Activated CD8-positive, alpha-beta memory T cell treated with anti-CD3 and anti-CD28 coated beads for 48 hours (primary cell): Measurements from ENCODE around the gene CNN2.

Experiments used
- DNase-seq, 3 experiments: peaks; one replicate each; pipeline ENCODE4 v3.0.0-alpha.2; 2020; ENCODE audit warnings: low read depth in 2 of 3, low spot score in 2 of 3

The CNN2 gene

DNA sequence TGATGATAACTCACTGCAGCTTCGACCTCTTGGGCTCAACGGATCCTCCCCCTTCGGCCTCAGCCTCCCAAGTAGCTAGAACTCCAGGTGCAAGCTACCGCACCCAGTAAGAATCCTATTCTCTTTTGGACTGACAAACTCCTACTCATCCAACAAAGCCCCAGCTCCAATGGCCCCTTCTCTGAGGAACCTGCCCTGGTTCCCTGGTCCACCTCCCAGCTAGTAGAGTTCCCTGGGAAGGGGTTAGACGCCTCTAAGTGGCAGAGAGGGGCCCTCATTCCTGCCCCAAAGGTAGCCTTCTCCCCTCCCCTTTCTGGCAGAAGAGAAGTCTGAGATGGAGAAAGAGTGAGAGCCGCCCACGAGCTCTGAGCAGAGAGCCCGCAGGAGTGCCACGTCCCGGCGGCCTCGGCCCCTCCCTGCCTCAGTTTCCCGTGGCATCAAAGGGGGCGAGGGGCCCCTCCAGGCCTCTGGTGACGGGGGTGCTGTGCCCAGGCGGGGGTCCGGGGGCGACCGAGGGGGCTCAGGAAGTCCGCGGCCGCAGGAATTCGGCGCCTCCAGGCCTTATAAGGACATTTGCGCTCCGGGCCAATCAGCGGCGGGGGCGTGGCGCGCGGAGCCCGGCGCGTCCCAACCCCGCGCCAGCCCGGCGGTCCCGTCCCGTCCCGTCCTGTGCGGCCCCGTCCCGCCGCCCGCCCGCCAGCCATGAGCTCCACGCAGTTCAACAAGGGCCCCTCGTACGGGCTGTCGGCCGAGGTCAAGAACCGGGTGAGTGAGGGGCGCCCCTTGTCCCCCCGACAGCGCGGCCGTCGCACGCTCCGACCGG, at the start of gene CNN2:
Gene CNN2, plus strand, starts transcription at position 649 of the 823 bp plus-strand sequence. Its CDS starts 54 bp downstream, at position 703.
- DNase-seq: peak in 1 of 3 experiments; percentile 54

DNA sequence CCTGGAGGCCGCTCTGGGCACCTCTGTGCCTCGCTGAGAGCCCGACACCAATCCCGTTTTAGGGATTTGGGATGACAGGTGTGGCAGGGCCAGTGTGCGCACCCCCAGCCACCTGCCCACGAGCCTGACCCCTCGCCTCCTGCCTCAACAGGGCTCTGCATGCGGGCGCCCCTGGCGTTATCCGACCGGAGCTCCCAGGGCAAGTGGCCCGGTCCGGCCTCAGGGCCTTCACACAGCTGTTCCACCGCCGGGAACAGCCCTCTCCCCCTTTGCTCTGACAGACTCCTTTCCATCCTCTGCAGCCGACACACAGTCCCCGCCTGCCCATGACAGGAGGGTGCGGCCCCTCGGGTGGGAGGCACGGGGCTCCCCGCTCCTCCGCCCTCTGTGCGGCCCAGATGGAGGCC, 49.3 kb upstream of the CNN2 start:
- DNase-seq: no peak

GRCh38 chr19:979318-979741, 47.1 kb upstream of the CNN2 start:
- DNase-seq: no peak

DNA sequence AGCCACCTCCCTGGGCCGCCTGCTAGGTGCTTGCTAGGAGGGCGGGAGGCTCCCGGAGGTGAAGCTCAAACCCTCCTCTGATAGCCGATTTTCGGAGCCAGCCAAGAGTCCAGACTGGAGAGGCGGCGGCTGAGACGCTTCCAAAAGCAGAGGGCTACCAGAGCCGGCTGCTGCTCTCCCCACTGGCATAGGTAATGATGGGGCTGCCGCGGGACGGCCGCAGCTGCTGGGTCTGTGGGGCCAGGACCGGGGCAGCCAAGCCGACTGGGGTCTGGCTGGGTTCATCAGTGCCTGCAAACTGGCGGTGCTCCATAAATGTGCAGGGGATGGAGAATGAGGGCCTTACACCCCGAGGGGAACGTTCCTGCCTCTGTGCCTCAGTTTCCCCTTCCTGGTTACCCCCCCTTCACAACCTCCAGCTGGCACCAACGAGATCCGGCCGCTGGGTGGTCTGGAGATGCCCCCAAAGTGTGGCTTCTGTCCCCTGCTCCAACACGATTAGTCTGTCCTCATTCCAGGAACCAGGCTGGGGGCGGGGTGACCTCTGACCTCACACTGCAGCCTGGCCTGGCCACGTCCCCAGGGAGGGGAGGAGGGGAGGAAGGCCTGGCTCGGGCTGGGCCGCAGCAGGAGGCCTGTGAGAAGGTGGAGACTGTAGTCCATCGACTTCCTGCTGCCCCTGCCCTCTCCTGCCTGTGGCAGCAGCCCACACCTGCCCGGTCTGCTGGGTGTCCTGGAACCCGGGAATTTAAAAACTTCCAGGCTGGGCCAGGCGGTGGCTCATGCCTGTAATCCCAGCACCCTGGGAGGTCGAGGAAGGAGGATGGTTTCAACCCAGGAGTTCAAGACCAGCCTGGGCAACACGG, 46.0 kb upstream of the CNN2 start:
- no peak for DNase-seq

DNA sequence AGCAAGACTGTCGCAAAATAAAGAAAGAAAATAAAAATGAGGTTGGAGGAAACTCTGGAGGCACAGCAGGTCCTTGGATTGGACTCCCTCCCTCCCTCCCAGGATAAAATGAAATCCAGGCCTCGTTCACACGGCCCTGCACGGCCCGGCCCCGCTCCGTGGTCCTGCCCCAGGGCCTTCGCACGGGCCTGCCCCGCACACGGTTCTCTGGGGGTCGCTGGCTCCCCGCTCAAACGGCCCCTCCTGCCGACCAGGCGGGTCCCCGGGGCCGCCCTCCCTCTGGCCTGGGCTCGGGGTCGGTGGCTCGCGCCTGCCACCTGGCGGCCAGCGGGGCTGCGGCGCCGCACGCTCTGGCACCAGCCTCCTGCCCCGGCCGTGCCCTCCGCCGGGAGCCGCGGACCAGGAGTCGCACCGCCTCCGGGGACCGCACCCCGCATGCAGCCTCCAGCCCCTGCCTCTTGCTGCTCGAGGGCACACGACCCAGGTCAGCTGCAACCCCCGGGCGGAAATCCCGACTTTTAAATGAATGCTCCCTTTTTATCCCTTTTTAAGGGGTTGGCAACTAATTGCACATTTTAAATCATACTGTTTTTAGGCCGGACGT, 43.7 kb upstream of the CNN2 start:
- DNase-seq: peak; percentile 60 to 75 (median 73)

- peak; percentile 80 to 82 (median 80) for DNase-seq
These were observed 42.0 kb upstream of the CNN2 start, which contains the start of gene WDR18 for GRCh38 chr19:984165-984967. WDR18 (plus strand) TSS chr19:984345; CDS start chr19:984354, 9 bp downstream.

DNA sequence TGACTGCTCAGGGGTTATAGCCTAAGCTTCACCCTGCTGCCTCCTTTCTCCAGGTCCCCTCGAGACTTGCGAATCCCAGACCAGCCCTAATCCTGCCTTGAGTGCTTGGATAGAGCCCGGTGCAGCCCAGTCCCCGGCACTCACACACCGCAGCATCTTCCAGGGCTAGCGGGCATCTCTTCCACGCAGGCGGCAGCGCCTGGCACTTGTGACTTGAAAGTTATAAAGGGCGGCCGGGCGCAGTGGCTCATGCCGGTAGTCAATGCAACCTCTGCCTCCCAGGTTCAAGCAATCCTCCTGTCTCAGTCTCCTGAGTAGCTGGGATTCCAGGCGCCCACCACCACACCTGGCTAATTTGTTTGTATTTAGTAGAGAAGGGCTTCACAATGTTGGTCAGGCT, 40.3 kb upstream of the CNN2 start:
- DNase-seq: no peak

GRCh38 chr19:988081-988480, 38.3 kb upstream of the CNN2 start:
- DNase-seq: no peak

- DNase-seq: no peak
These were observed 37.9 kb upstream of the CNN2 start for GRCh38 chr19:988510-988909.

- DNase-seq: no peak
These were observed 36.9 kb upstream of the CNN2 start for GRCh38 chr19:989381-990081.

GRCh38 chr19:990119-990571, 36.3 kb upstream of the CNN2 start:
- DNase-seq: no peak

- DNase-seq: no peak
These were observed 35.7 kb upstream of the CNN2 start for GRCh38 chr19:990746-991145.

DNA sequence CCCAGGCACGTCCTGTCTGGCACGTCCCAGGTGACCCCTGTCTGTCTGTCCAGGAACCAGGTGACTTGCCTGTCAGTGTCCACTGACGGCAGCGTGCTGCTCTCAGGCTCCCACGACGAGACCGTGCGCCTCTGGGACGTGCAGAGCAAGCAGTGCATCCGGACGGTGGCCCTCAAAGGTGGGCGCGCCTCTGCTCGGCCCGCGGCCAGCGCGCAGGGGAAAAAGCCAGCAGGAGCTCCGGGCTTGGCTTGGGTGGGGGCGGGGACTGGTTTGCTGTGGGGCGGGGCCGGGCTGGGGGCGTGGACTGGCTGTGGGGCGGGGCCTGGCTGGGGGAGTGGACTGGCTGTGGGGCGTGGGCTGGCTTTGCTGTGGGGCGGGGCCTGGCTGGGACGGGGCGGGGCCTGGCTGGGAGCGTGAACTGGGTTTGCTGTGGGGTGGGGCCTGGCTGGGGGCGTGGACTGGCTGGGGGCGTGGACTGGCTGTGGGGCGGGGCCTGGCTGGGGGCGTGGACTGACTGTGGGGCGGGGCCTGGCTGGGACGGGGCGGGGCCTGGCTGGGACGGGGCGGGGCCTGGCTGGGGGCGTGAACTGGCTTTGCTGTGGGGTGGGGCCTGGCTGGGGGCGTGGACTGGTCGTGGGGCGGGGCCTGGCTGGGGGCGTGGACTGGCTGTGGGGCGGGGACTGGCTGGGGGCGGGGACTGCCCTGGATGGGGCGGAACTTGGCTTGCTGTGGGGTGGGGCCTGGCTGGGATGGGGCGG, 35.1 kb upstream of the CNN2 start:
- DNase-seq: peak; percentile 40 to 83 (median 50)

DNA sequence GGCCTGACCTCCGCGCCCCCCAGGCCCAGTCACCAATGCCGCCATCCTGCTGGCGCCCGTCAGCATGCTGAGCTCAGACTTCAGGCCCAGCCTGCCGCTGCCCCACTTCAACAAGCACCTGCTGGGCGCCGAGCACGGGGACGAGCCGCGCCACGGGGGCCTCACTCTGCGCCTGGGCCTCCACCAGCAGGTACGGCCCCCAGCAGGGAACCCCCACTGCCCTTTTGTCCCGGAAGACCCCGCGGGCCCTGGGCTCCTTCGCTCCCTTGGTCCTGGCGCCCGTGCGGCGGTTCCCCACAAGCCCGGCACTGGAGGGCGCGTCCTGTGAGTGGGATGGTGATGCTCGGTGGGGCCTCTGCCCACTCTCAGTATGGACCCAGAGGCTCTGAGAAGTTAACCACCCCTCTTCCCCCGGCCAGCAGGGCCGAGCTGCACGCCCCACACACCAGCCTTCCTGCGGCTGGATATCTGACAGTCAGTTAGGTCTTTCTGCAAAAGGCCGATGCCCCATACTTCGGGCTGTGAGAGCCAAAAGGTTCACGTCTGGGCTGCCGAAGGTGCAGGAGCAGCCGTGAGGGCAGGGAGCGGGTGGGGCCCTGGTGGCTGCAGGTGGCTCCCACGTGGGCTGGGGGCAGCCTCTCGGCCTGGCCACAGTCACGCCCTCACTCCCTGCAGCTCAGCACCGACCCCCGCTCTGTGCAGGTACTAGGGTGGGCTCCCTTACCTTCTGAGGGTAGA, 34.3 kb upstream of the CNN2 start:
- DNase-seq: no peak

- no peak for DNase-seq
These were observed 33.7 kb upstream of the CNN2 start for GRCh38 chr19:992670-993055.

- DNase-seq: no peak
These were observed 33.0 kb upstream of the CNN2 start for GRCh38 chr19:993361-993830.

DNA sequence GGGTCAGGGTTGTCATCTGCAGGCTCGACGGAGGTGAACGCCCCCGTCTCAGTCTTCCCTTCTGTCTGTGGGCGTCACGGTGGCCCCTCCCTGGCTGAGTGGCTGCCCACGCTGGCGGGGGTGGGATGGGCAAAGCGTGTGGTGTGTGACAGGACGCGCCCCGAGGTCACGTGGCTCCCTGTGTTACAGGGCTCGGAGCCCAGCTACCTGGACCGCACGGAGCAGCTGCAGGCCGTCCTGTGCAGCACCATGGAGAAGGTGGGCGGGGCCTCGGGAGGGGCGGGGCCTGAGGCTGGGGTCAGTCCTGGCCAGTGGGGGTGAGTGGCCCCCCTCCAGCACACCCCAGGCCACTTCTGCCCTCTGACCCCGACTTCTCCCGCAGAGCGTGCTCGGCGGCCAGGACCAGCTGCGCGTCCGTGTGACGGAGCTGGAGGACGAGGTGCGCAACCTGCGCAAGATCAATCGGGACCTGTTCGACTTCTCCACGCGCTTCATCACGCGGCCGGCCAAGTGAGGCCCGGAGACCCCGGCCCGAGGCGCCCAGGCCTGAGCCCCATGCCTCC, 32.5 kb upstream of the CNN2 start:
- DNase-seq: no peak

GRCh38 chr19:994516-994915, 31.9 kb upstream of the CNN2 start:
- DNase-seq: no peak
